ENCODE measurements around the gene DNAAF1.
A peak's percentile ranks its signal among the peaks of the same experiment; 100 is the strongest.

DNAAF1 gene

DNA sequence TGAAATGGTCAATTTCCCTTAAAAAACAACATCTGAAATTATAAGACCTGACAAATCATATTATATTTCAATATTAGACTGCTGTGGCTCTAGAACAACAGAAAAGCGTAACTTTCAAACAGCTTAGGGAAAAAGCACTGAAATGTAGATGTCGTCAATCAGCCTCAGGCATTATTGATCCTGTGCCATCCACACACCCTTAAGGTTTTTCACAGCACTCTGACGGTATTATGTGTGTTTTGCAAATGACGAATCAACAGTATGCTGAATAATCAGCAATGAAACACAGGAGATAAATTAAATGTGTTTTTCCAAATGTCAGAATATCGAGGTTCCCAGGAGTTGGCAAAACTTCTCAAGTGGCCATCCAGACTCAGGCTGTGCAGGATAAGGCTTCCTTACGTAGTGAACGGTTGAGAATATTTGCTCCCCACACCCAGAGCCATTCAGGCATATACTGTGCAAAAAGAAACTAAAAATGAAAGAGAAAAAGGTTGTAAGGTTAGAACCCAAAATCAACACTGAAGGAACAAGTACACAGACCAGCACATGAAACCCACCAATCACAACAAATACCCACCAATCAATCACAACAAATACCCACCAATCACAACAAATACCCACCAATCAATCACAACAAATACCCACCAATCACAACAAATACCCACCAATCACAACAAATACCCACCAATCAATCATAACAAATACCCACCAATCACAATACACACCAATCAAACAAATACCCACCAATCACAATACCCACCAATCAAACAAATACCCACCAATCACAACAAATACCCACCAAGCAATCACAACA lies 20.6 kb upstream of the DNAAF1 start:
- DNase-seq (ENCODE audit: low read depth in 3 of 3) = no peak

DNA sequence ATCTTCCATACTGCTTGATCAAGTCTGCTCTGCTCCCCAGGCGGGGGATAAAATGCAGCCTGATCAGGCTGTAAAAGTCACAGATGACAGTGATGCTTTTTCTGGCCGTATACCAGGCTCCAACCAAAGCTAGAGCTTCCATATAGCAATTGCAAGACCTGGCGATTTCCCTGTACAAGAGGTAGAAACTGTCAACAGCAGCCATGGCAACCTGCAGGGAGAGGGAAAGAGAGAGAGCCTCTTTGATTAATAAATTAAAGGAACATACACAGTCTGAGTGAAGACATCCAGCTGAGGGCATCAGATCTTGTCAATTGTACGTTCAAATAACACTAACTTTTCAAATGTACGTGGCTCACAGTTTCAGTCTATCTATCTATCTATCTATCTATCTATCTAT lies 14.0 kb upstream of the DNAAF1 start:
- DNase-seq (ENCODE audit: low read depth in 3 of 3) = no peak

DNA sequence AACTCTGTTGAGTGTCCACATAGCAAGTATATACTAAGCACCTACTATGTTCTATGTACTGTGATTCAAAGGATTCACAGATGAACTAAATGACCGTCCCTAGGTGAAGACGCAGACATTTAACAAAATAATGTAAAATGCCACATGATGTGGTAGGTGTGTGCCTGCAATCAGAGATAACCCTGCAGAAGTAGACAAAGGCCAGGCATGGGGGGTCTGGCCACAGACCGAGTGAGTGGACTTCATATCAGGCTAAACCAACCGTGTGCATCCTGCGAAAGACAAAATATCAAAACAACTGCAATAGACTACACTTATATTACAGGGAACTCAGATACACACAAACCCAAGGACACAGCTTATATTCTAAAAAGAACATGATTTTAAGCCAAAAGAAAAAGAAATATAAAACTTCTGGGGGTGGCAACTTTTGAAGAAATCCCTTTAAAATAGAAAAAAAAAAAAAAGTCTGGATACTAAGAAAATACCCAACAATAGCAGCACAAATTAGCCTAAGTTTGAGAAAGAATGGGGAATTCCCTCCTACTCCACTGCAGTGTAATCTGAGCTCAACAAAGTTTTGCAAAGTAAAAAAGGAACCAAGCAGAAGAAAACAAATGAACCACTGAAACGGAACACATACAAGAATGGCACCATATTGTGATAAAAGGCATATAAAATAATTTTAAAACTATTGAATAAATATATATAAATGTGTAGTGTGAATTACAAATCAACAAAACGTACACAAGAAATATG lies 12.4 kb upstream of the DNAAF1 start:
- DNase-seq (ENCODE audit: low read depth in 3 of 3) = no peak

DNA sequence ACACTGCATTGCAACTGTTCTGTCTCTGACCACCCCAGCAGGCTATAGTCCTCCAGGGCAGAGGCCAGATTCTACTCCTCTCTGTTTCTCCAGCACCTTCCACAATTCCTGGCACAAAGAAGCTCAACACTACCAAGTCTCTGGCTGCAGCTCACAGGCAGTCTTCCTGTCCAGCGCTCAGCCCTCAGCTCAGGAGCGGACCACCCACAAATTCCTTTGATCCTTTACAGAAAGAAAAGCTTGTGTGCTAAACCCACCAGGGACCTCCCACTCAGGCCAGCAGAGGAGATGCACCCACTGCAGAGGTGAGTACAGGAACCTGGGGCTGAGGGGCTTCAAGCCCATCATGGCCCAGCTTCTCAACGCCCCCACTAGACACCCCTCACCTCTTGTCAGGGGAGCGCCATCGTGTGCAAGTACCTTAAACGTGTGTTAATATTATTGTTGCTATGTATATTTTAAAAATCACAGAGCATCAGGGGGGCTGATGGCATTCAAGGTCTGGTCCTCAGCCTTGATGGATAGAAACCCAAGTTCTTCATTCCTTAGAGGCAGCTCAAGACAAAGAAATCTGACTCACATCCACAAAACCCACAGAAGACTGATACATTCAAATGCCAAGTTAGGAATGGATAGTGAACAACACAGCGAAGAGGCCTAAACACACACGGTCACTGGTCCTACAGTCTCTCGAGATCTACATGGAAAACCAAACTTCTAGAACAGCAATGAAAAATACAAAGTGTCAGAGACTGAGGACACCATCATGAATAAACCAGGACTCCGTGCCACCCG lies 8.6 kb upstream of the DNAAF1 start:
- no peak for DNase-seq (ENCODE audit: low read depth in 3 of 3)

DNA sequence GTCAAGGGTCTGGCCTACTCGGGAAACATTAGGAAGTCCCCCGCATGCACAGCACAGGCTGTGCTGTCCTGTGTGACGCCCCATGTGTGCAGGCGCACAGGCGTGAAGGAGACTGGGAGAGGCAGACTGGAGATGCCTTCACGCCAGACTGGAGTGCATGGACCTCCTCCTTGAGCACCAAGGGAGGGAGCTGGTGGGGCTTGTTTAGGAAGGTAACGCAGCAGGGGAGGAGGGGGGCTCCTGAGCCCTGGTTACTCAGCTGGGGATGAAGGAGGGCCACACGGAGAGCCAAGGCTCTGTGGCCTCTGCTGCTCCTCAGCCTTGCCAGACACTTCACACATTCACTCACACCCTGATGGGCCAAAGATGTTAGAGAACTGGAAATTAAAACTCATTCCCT lies 7.8 kb upstream of the DNAAF1 start:
- DNase-seq (ENCODE audit: low read depth in 3 of 3) = no peak

DNA sequence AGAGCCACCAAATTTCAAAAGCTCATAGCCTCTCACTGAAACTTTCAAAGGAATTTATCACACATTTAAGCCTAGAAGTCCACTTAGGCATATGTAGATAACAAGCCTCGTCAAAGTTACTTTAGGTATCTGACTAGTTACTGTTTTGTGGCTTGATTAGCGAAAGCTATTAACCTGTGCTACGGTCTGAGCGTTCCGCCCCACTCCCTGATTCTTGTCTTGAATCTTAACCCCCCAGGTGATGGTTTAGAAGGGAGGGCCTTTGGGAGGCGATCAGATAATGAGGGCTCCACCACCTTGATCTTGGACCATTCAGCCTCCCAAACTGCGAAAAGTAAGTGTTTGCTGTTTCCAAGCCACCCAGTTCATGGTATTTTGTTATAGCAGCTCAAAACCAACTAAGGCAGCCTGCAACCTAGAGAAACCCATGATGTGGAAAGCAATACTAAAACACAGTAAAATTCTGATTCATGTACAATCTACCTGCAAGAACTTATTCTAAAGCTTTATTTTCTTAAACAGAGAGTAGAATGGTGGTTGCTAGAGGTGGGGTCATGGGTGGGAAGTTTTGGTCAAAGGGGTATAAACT lies 7.2 kb upstream of the DNAAF1 start:
- DNase-seq (ENCODE audit: low read depth in 3 of 3) = no peak

DNA sequence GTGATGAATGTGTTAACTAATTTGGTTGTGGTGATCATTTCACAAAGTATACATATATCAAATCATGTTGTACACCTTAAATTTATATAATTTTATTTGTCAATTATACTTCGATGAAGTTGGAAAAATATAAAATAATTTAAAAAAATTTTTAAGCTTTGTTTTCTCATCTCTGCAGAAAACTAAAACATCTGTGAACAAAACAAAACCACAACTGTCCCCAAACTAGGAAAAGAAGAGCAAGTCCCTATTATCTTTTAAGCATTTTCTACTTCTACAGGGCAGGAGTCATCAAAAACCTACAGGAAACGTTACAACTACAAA lies 6.6 kb upstream of the DNAAF1 start:
- no peak for DNase-seq (ENCODE audit: low read depth in 3 of 3)

DNA sequence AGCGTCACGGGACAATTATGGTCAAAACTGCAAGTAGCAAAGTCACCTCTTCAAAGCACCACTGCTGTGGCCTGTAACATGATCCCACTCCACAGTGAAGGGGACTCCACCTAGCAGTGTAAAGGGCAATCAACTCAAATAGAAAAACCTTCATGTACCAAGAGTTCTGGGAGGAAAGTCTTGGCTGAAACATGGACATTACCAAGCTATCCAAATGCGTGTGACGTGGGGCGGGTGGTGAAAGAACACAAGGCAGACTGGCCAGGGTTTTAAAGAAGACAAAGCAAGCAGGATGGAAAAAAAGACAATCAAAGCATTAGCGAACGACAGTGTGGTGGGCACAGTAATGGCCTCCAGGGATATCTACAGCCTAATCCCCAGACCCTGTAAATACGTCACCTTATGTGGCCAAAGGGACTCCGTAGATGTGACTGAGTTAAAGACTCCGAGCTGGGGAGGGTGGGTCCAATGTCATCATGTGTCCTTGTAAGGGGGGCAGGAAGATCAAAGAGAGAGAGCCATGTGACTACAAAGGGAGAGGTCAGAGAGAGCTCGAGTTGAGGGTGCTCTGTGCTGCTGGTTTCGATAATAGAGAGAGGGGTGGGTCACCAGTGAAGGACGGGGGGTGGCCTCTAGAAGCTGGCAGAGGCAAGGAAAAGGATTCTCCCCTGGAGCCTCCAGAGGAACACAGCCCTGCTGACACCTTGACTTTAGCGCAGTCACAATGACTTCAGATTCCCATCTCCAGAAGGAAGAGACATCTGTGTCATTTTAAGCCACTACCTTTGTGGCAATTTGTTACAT lies 6.1 kb upstream of the DNAAF1 start:
- no peak for DNase-seq (ENCODE audit: low read depth in 3 of 3)

DNA sequence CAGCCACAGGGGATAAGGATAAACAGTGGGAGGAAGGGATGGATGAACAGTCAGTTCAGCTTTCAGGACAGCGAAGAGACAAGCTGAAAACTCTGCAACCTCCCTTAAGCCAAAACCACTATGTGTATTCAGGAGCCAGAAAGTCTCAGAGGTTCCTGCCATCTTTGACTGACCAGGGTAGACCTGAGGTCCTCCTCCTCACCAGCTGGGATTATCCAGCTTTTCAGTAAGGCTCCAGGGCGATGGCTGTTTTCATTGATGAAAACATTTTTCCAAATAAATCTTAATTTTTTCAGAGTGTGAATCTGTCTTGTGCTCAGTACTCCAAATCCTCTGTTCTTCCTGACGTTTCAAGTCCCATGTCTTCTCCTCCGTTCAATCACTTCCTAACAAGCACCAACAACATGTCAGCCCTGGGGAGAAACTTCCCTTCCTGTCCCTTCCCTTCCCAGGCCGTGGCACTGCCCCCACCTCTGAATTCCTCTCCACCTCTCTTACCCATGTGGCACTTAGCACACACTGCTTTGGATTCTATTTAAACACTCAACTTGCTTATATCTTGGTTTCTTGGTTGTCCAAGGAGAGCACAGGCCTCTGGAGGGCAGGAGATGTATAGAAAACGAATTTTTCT lies 5.4 kb upstream of the DNAAF1 start:
- DNase-seq (ENCODE audit: low read depth in 3 of 3) = no peak

DNA sequence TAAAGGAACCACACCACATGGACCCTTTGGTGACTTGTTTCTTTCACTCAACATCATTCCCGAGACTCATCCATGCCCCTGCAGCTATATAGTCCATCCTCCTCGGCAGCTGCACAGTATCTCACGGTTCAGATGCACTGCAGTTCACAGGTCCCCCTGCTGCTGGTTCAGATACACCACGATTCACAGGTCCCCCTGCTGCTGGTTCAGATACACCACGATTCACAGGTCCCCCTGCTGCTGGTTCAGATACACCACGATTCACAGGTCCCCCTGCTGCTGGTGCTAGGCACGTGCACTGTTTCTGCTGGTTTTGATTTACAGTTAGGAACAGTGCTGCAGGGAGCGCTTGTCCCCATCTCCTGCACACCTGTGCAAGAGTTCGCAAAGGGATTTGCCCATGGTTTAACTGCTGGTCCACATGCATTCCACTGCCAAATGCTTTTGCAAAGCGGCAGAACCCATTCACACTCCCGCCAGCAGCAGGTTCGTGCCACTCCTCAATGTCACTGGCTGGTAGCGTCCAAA lies 3.9 kb upstream of the DNAAF1 start:
- no peak for DNase-seq (ENCODE audit: low read depth in 3 of 3)

DNA sequence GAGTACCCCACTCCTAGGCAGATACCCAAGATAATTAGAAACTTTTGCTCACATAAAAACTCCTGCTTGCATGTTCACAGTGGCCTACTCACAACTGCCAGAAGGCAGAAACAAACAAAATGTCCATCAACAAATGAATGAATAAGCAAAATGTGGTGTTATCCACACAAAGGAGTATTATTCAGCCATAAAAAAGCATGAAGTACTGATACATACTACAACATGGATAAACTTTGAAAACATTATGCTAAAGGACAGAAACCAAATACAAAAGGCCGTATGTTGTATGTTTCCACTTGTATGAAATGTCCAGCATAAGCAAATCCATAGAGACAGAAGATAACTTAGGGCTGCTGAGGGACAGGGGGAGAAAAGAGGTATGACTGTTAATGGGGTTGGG lies 2.0 kb upstream of the DNAAF1 start:
- no peak for DNase-seq (ENCODE audit: low read depth in 3 of 3)

DNA sequence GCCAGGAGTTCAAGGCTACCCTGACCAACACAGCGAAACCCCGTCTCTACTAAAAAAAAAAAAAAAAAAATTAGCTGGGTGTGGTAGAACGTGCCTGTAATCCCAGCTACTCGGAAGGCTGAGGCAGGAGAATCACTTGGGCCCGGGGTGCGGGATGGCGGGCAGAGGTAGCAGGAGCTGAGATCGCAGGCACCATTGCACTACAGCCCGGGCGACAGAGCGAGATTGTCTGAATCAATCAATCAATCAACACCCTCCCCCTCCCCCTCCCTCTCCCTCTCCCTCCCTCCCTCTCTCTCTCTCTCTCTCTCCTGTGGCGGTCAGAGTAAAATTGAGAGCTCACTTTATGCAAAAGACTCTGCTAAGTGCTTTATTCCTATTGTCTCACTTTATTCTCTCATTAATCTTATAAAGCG lies 1.3 kb upstream of the DNAAF1 start:
- DNase-seq (ENCODE audit: low read depth in 3 of 3) = no peak

DNA sequence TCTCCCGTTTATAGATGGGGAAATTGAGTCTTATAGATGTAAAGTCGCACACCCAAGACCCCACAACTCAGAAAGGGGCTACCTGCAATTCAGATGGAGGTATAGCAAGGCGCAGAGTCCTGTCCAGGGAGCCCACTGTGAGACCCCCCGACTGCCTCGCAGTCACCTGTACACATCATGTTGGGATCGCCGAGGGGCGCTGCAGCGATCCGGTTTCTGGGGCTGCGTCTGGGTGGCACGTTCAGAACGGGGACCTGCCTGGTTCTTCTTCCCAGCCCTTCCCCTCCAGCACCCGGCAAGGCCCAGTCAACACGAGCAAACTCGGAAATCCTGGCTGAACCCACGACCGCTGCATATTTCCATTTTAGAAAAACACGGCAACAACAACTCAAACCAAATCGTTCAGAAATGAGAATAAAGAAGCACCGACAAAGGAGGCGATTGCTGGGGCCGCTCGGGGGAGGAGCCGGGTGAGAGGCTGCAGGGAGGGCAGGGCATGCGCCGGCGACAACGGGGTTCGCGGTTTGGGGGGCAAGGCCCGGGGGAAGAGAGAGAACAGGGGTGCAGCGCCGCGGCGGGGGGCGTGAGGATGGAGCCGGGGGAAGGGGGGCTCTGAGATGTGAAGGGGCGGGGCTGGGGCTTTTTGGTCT lies 774 bp upstream of the DNAAF1 start:
- peak in 2 of 3 experiments; percentile 5 to 13 for DNase-seq (ENCODE audit: low read depth in 3 of 3)

DNA sequence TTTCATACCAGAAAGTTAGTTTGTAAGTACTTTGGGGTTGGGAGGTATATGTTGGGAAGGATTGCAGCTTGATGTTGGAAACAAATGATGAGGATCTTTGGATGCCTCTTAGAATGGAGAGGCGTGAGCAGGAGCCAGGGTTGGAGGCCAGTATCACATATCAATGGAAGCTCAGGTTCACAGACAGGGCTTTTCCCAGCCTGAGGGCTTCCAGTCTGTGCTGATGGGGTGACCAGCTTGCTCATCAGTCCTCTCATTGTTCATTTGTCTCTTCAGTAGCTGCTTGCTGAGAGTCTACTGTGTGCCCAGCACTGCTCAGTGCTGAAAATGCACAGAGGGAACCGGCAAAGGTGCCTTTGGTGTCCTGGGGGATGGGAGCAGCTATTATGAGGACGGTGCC lies 5.8 kb downstream of the DNAAF1 start:
- DNase-seq (ENCODE audit: low read depth in 3 of 3) = no peak

DNA sequence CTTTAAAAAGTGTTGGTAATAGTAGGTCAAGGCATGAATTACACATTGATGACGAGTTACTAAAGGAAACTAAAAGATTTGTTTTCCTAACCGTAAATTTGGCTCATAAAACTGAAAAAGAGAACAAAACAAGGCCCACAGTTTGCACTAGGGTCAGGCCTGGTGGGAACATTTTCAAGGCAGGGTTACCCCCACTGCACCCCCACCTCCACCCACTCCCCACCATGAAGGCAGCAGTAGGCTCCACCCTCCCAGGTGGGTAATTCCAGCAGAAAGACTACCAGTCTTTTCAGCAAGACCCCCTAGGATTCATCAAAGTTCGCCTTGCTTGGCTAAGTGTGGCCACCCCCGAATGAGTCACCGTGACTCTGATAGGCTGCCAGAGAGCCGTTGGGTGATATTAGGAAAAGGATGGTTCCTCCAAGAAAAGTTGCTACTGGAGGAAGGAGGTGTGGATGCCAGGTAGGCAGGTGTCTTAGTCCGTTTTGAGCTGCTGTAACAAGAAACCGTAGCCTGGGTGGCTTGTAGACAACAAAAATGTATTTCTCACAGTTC lies 8.6 kb downstream of the DNAAF1 start:
- no peak for DNase-seq (ENCODE audit: low read depth in 3 of 3)

DNA sequence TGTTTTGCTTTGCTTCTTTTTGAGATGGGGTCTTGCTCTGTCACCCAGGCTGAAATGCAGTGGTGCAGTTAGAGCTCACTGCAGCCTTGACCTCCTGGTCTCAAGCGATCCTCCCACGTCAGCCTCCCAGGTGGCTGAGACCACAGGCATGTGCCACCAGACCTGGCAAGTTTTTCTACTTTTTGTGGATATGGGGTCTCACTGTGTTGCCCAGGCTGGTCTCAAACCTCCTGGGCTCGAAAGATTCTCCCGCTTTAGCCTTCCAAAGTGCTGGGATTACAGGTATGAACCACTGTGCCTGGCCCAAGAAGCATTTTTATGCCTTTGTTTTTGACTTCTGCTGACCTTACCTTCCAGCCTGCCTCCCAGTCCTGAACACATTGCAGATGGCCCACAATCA lies 10.1 kb downstream of the DNAAF1 start:
- no peak for DNase-seq (ENCODE audit: low read depth in 3 of 3)

DNA sequence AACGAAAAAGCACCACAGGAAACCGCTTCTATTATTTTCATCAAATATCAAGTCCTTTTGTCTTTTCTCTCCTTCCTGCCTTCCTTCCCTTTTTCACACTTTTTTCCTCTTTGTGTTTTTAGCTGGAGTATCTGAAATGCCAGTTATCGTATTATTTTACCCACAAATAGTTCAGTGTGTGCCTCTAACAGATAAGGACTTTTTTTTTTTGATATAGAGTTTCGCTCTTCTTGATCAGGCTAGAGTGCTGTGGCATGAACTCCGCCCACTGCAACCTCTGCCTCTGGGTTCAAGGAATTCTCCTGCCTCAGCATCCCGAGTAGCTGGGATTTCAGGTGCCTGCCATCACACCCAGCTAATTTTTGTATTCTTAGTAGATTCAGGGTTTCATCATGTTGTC lies 10.7 kb downstream of the DNAAF1 start:
- DNase-seq (ENCODE audit: low read depth in 3 of 3) = no peak

DNA sequence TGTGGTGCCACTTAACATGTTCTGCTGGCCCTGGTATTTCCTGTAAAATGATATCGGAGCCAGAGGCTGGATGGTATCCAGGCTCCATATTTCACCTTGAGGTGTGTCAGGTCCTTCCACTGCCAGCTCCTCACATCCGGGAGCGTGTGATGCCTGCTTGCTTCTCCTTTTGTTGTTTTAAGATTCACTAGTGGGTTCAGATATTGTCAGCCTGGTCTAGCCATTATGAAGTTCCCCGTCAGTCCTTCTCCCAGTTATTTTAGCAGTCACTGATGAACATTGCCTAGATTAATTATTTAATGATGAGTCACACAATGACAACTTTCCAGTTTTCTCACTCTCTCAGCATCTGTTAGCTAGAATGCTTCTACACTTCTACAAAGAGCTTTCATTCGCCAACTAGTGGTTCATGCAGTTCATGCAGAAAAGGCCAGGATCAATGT lies 11.3 kb downstream of the DNAAF1 start:
- no peak for DNase-seq (ENCODE audit: low read depth in 3 of 3)

DNA sequence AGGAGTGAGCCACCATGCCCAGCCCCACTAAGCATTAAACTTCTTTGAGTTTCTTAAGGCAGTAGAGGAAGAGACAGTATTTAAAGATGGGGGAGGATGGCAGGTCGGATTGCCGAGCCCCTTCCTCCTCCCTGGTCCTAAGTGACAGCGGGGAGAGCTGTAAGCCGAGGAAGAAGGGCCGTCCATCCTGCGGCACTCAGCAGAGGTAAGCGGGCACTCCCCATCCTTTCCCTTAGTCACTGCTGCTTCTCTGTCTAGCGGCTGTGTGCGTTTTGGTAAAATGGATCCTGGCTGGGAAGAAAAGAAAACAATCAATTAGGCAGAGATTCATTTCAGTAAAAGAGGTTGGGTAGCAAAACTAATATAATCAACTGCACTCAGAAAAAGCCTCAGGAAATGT lies 13.9 kb downstream of the DNAAF1 start:
- no peak for DNase-seq (ENCODE audit: low read depth in 3 of 3)

DNA sequence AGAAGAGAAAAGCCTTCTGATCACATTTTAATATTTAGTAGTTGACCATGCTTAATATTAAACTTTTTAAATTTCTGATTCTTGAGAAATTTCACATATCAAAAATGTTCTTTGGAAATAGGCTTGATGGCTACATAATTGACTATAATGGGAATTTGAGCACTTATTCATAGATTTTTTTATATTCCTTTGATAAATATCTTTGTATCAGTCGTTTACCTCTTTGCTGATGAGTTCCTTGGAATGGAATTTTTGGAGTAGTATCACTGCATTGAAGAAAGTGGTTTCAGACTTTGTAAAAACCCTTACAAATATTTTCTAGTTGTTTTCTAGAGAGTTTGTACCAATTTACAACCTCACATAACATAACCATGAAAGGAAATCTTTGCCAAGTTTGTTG lies 14.7 kb downstream of the DNAAF1 start:
- DNase-seq (ENCODE audit: low read depth in 3 of 3) = no peak
